Measurements from ENCODE around the gene LRRIQ4.

Gene LRRIQ4

DNA sequence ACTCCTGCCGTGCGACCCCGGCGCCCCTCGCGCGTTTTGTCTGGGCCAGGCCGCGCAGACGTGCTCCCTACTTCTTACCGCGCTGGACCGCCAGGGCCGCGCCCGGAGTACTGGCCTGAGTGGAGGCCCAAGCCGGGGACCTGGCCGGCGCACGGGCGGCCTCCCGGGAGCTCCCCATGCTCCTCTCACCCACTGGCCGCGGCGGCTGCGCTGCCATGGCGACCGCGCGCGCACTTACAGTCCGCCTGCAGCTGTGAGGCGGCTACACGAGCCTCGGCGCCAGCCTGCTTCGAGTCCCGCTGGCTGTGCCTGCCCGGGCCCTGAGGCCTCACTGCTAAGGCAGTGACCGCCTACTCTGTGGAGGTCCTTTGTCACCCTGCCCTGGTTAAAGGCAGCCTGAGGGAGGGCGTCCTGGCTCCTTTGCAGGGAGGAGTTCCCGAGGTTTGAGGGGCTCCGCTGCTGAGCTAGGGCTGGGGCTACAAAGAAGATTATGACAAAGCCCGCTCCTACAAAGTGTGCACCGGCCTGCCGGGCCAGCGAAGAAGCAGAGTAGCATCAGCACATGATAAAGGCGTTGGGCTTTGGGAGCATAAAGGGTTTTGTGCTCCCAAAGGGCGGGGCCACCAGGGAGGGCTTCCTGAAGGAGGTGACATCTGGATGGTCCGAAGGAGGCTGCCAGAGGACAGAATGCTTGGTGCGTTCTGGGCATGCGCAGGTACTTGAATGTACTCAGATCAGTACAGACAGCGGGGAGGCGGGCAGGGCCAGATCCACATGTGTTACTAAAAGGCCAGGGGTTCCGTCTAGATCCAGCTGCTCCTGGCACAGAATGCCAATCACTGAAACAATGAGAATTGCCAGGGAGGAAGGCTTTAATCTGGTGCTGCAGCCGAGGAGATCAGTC is at the start of gene LRRIQ4, which contains the start of gene LRRC34:
Gene LRRIQ4 (plus strand): TSS at position 539 of the 904 bp plus-strand sequence. CDS start 9,052 bp downstream, outside the sequence.
Gene LRRC34 (minus strand): TSS at position 573 of the 904 bp plus-strand sequence. CDS start 356 bp downstream, at position 217.
- peak; percentile 72 for DNase-seq

DNA sequence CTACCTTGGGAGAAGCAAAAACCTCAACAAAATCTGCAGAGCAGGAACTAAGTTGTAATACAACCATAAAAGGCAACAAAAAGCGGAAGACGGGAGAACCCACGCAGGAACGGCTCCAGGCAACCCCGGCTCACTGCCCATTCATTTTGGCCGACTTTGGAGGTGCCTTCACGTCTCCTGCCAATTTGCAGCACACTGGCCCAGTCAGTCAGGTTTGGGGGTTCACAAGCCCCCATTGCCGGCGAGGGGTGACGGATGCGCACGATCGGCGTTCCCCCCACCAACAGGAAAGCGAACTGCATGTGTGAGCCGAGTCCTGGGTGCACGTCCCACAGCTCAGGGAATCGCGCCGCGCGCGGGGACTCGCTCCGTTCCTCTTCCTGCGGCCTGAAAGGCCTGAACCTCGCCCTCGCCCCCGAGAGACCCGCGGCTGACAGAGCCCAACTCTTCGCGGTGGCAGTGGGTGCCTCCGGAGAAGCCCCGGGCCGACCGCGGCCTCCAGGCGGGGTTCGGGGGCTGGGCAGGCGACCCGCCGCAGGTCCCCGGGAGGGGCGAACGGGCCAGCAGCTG is 48.3 kb upstream of the LRRIQ4 start:
- no peak for DNase-seq

GRCh38 chr3:169764882-169765612 is 47.6 kb upstream of the LRRIQ4 start, which contains the start of gene TERC:
Gene TERC, minus strand, starts transcription at chr3:169765060.
- peak; percentile 55 for DNase-seq

DNA sequence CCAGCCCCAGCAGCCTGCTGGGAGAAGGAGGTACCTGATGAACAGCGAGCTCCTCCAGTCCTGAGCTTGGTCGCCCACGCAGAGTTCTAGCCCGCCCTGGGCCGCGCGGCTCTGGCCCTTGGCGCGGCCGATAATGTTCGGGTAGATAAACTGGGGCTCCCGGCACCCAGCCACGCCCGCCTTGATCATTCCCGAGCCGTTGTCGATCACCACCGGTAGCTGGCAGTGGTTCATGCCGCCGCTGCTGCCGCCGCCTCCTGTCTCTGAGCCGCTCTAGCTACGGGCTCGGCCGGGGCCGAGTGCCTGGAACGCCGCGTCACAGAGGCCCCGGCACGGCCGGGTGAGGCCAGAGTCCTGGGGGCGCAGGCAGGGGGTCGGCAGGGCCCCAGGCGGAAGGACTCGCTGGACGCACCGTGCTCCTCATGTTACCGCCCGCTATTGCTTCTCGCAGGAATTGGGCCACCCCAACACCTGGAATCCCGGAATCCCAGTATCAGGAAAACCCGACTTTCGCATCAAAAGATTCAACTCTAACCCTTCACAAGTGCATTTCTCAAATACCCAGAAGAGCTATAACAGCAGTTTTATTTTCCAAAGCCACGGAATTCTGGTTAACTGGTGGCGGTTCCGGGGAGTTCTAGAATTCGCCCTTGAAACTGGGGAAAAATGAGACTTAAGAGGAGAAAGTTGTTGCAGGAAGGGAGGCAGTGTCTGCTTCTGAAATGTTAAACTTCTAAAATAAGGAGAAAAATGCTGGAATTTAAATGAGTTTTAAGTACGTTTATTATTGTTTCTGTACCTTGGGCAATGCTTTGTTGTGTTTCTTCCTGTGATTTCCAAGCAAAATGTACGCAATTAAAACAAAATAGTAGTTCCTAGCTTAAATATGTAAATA is 43.1 kb upstream of the LRRIQ4 start, which contains the start of gene ACTRT3:
Gene ACTRT3 (minus strand): TSS at position 275 of the 895 bp plus-strand sequence. CDS start 41 bp downstream, at position 234.
- peak; percentile 28 for DNase-seq

- peak; percentile 97 for DNase-seq
Measured at GRCh38 chr3:169771497-169772304, 41.0 kb upstream of the LRRIQ4 start.

DNA sequence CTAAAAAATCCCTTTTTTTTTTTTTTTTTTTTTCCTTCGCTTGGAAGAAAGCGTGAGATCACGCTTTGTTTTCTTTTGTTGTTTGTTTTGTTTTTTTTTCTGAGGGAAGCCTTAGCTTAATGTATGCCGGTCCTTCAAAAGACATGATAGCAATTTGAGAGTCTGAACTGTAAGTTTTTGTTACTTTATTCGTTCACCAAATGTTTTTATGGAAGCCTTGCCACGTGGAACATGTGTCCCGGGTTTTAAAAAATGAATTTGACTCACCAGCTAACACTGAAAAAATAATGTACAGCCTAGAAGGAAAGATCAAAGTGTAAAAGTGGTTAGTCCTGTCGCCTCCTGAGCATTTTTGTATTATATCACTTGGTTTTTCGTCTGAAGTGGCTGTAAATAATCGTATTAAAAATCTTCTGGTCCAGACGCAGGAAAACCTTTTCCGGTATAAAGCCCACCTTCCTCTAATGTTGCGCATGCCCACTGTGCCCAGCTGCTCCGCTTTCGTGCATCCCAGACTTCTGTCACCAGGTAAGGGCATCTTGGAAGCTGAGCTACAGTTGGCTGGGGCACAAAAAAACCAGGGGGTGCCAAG is 40.3 kb upstream of the LRRIQ4 start:
- DNase-seq: peak; percentile 90

DNA sequence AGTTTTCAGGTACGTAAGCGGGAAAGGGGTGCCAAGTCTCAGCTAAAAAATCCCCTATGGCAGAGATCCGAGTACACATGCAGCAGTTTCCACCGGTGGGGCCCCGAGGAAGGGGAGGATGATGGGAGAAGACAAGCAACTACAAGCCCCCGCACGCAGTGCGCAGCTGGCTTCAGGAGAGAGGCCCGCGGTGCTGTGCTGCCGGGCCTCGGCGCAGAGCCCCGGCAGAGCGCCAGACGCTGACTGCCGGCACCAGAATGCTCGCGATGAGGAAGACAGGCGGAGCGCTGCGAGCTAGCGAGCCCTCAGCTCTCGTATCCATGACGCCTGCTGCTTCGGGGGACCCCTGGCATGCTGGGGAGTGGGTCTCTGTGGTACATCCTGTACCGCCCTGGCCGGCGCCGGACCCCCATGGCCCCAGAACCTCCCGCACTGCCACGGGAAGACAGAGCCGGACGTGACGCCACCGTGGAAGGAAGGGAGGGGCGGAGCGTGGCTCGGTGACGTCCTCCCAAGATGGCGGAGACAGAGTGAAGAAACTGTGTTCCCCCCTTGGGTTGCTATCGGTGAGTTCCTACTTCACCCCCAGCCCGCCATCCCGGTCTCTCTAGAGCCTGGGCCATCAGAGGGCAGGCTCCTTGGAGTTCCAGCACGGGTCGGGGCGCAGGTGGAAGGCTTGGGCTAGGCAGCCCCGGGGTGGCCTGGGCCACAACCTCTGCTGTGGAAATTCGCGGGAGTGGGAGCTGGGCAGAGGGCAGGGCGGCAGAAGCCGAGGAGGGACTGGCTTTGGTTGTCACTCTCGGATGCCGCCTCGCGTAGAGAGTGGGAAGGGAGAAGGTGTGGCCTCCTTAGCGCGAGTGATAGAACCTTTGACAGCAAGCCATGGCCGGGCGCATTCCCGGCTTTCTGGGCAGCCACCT is 39.5 kb upstream of the LRRIQ4 start, which contains the start of gene MYNN:
Gene MYNN (plus strand): TSS at position 500 of the 920 bp plus-strand sequence. CDS start 900 bp downstream, outside the sequence.
- DNase-seq: peak; percentile 82

DNA sequence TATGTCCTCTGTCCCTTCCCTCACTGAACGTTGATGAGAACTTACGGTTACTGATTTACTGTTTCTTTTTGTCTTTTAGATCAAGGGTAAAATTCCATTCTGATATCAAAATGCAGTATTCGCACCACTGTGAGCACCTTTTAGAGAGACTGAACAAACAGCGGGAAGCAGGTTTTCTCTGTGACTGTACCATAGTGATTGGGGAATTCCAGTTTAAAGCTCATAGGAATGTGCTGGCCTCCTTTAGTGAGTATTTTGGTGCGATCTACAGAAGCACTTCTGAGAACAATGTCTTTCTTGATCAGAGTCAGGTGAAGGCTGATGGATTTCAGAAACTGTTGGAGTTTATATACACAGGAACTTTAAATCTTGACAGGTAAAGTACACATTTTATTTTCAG is 38.5 kb upstream of the LRRIQ4 start:
- no peak for DNase-seq

DNA sequence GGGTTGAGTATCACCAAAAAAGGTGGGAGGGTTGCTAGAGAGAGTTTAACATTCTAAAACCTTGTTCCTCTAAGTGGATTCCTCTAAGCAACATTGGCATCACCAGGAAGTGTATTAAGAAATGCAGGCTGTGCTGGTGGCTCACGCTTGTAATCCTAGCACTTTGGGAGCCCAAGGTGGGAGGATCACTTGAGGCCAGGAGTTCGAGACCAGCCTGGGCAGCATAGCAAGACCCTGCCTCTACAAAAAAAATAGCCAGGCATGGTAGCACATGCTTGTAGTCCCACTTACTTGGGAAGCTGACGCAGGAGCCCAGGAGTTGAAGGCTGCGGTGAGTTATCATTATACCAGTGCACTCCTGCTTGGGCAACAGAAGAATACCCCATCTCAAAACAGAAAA is 34.8 kb upstream of the LRRIQ4 start:
- no peak for DNase-seq

DNA sequence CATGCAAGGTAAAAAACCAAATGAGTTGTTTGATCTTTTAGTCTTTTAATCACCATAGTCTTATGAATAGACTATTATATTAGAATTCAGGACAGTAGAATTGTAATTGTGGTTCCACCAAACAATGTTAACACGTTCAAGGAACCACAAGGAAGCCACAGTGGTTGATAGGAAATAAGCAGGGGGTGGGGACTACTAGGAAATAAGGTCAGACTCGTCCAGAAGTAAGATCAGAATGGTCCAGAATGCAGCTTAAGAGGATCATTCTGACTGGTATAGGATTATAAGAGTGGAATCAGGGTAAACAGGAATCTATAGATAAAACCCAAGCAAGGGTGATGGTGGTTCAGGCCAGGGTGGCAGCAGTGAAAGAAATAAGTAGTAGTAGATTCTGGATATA is 31.9 kb upstream of the LRRIQ4 start:
- no peak for DNase-seq

DNA sequence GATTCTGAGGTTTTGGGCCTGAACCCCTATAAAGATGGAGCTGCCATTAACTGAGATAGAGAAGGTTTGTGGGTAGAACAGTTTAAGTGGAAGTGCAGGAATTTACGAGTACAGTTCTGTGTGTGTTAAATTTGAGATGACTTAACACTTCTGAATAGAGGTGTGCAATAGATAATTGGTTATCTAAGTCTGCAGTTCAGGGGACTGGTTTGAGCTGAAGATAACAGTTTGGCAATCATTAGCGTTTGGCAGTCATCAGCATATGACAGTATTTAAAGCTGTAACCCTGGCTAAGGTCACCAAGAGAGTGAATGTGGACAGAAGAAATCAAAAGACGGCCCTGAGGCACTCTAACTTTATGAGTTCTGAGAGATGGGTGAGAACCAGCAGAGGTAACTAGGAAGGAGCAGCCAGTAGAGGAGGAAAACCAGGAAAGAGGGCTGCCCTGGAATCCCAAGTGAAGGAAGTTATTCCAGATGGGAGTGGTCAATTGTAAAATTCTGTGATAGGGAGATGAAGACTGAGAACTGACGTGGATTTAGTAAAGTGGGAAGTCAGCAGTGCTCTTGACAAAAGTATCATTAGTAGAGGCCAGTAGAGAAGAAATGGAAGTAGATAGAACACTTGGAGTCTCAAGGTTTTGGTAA is 31.3 kb upstream of the LRRIQ4 start:
- no peak for DNase-seq

DNA sequence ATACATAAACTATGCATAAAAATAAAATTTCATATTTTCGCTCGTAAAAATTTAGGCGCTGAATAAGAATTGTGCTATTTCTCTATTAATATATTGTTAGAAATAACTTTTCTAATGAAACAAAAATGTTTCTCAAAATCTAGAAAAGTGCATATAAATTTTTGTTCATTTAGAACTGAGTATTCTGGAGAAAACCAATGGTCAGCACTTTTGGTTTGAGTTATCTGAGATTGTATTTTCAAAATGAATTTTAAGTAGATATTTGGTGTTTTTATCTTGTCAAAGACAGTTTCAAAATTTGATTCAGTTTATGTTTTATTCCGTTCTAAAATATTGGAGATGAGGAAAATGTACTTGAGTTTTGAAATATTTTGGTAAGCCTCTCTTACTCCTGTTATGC is 25.6 kb upstream of the LRRIQ4 start:
- DNase-seq: no peak

DNA sequence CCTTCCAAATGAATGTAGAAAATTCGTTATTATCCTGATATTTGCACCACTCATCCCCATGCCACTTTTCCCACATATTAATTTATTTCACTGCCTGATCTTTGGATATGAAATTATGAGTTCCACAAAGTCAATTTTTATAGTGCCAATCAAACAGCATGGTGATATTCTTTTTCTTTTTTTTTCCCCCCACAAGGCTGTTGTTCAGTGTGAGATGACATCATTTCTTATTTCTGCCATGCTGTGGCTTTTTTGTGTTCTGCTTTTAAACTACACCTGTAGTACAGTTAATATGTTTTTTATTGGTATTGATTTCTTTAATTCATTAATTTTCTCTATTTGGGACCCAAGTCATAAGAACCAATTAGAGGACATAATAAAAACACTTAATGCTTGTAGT is 24.9 kb upstream of the LRRIQ4 start:
- no peak for DNase-seq

GRCh38 chr3:169790219-169790618 is 22.5 kb upstream of the LRRIQ4 start:
- no peak for DNase-seq

GRCh38 chr3:169790687-169791429 is 21.8 kb upstream of the LRRIQ4 start:
- DNase-seq: no peak

DNA sequence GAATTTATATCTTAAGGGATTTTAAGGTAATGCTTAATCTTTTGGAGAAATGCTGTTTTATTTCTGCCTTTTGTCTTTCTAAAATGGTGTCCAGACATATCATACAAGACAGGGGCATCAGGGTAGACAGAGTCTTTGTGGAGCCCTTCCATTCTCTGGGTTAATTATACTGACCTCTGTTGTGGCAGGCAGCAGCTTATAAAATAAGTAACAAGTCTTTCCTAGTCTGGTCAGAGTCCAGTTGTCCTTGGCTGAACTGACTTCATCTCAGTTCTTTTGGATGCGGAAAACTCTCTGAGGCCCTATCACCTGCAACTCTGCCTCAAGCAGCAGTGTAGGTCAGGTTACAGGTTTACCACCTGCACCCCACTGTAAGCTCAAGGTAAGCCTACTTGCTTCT is 20.3 kb upstream of the LRRIQ4 start:
- no peak for DNase-seq

GRCh38 chr3:169804681-169805080 is 8.0 kb upstream of the LRRIQ4 start:
- no peak for DNase-seq

- DNase-seq: no peak
Measured at GRCh38 chr3:169809230-169809795, 3.4 kb upstream of the LRRIQ4 start.

Measured in NCI-H1694 treated with DMSO at 0.1 percent for 48 hours (cell line).